Rectal smooth muscle tissue (tissue), 1 donor: ENCODE measurements around the gene VAV2.
"Not testable (repeated sequence)": the region's sequence is repeated elsewhere in the genome, so short reads cannot be mapped to it uniquely, and the experiment has no call there.

Experiments
- H3K27ac ChIP-seq: one replicate; pipeline ENCODE4 v1.7.0; 2013; ENCODE audit warnings: low read depth, low read length, inconsistent platforms
- H3K27me3 ChIP-seq: one replicate; pipeline ENCODE4 v1.7.0; 2013; ENCODE audit warnings: low read length; ENCODE audit not compliant: control insufficient read depth, insufficient read depth
- H3K36me3 ChIP-seq: one replicate; pipeline ENCODE4 v1.7.0; 2013; ENCODE audit warnings: low read length; ENCODE audit not compliant: control insufficient read depth, insufficient read depth
- H3K4me1 ChIP-seq: one replicate; pipeline ENCODE4 v1.7.0; 2013; ENCODE audit warnings: low read length; ENCODE audit not compliant: control insufficient read depth, insufficient read depth
- H3K4me3 ChIP-seq: one replicate; pipeline ENCODE4 v1.7.0; 2013; ENCODE audit warnings: low read length
- H3K9ac ChIP-seq: one replicate; pipeline ENCODE4 v1.7.0; 2013; ENCODE audit warnings: low read length

The VAV2 gene

GRCh38 chr9:133768371-133768858 is 223.7 kb downstream of the VAV2 start:
- H3K4me1 ChIP-seq: no peaks in the 10 kb centered on the region
- H3K9ac ChIP-seq: no peak overlapping the region
- peaks cover 24% of the 10 kb centered on the region for H3K36me3 ChIP-seq
- H3K4me3 ChIP-seq: no peak overlapping the region
- H3K27me3 ChIP-seq: no peaks in the 10 kb centered on the region
- H3K27ac ChIP-seq: no peak overlapping the region

DNA sequence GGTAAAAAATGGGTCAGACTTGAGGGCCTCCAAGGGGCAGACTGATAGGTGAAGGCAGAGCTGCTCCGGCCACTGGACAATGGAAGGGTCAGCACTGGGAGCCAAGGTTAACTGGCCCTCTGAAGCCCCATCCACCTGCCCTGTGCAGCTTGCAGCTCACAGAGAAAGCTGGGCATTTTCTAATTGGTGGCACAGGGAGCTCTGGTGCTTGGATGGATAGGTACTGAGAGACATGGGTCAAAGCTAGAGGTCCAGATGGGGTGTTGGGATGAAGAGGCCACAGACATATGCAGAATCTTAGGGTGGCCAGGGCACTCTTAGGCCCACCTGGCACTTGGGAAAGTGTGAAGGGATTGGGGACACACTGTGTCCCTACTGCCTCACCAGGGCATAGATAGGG is 224.5 kb downstream of the VAV2 start:
- no peaks in the 10 kb centered on the region for H3K4me1 ChIP-seq
- H3K9ac ChIP-seq: no peak overlapping the region
- no peak overlapping the region for H3K4me3 ChIP-seq
- H3K27me3 ChIP-seq: no peaks in the 10 kb centered on the region
- H3K36me3 ChIP-seq: peaks cover 23% of the 10 kb centered on the region
- H3K27ac ChIP-seq: no peak overlapping the region

- Histone ChIP-seq H3K4me1 (no peaks in the 10 kb centered on the region), H3K9ac (no peak overlapping the region), H3K27ac (no peak overlapping the region), H3K4me3 (no peak overlapping the region), H3K36me3 (peaks cover 20% of the 10 kb centered on the region), H3K27me3 (no peaks in the 10 kb centered on the region)
Measured at GRCh38 chr9:133767008-133767407, 225.1 kb downstream of the VAV2 start.

GRCh38 chr9:133766234-133766633 is 225.9 kb downstream of the VAV2 start:
- not testable (repeated sequence) for H3K9ac ChIP-seq
- H3K36me3 ChIP-seq: peaks cover 20% of the 10 kb centered on the region

GRCh38 chr9:133763272-133764183 is 228.6 kb downstream of the VAV2 start:
- Histone ChIP-seq H3K4me1 (no peaks in the 10 kb centered on the region), H3K36me3 (peaks cover 15% of the 10 kb centered on the region)

More at GRCh38 chr9:133766234-133766633, 225.9 kb downstream of the VAV2 start:
- not testable (repeated sequence) for H3K4me1 ChIP-seq, H3K27ac ChIP-seq, H3K27me3 ChIP-seq, H3K4me3 ChIP-seq

GRCh38 chr9:133762488-133763271 is 229.4 kb downstream of the VAV2 start:
- Histone ChIP-seq H3K4me1 (no peaks in the 10 kb centered on the region), H3K4me3 (no peak overlapping the region), H3K27me3 (no peaks in the 10 kb centered on the region), H3K27ac (no peak overlapping the region), H3K36me3 (peaks cover 8% of the 10 kb centered on the region), H3K9ac (no peak overlapping the region)

More at GRCh38 chr9:133763272-133764183, 228.6 kb downstream of the VAV2 start:
- H3K9ac ChIP-seq: no peak overlapping the region
- H3K4me3 ChIP-seq: no peak overlapping the region
- H3K27ac ChIP-seq: no peak overlapping the region
- H3K27me3 ChIP-seq: no peaks in the 10 kb centered on the region

GRCh38 chr9:133761641-133762248 is 230.4 kb downstream of the VAV2 start:
- Histone ChIP-seq H3K27ac (no peak overlapping the region), H3K9ac (no peak overlapping the region), H3K36me3 (peaks cover 3% of the 10 kb centered on the region), H3K4me3 (no peak overlapping the region), H3K4me1 (no peaks in the 10 kb centered on the region), H3K27me3 (no peaks in the 10 kb centered on the region)

- H3K27me3 ChIP-seq: no peaks in the 10 kb centered on the region
- no peaks in the 10 kb centered on the region for H3K4me1 ChIP-seq
- H3K36me3 ChIP-seq: peaks cover 3% of the 10 kb centered on the region
- H3K9ac ChIP-seq: no peak overlapping the region
- H3K4me3 ChIP-seq: no peak overlapping the region
- no peak overlapping the region for H3K27ac ChIP-seq
Measured at GRCh38 chr9:133760713-133761290, 231.3 kb downstream of the VAV2 start.

DNA sequence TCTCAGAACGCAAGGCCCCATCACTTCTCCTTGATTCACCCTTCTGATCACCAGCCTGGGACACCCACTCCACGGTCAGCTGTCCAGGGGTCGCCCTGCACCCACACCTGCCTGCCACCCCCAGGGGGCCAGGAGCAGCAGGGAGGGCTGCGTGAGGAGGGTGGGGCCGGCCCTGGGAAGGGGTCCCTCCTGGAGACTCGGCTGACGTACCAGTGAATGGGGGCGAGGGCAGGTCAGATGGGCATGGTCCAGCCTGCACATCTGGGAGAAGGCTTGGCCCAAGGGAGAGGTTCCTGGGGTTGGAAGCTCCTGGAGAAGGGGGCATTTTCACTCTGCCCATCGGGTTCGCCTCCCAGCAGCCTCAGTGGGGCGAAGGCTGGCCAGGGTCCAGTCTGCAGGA is 232.2 kb downstream of the VAV2 start:
- Histone ChIP-seq H3K27ac (no peak overlapping the region), H3K9ac (no peak overlapping the region), H3K27me3 (no peaks in the 10 kb centered on the region), H3K4me3 (no peak overlapping the region), H3K4me1 (no peaks in the 10 kb centered on the region), H3K36me3 (peaks cover 3% of the 10 kb centered on the region)

GRCh38 chr9:133759146-133759900 is 232.8 kb downstream of the VAV2 start:
- Histone ChIP-seq H3K9ac (no peak overlapping the region), H3K36me3 (peaks cover 3% of the 10 kb centered on the region), H3K27me3 (no peaks in the 10 kb centered on the region), H3K27ac (no peak overlapping the region), H3K4me3 (no peak overlapping the region), H3K4me1 (no peaks in the 10 kb centered on the region)

DNA sequence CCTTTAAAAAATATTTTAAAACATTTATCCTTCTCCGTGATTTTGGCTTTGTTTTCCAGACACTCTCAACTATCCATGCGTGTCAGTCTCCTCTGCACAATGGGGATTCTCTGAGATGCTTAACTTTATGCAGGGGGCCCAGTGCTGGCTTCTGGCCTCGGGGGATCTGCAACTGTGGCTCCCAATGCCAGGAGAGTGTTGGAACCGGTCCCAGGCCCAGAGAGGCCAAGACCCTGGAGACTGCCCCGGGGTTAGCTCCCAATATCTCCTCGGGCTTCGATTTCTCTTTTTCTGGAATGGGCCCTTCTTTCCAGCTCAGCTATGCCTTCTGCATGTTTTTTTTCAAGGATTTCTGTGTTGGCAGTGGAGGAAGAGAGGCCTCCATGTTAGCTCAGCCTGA is 233.9 kb downstream of the VAV2 start:
- Histone ChIP-seq H3K9ac (no peak overlapping the region), H3K27ac (no peak overlapping the region), H3K4me1 (no peaks in the 10 kb centered on the region), H3K36me3 (no peaks in the 10 kb centered on the region), H3K4me3 (no peak overlapping the region), H3K27me3 (no peaks in the 10 kb centered on the region)
